Daoy (cell line): ENCODE results near the gene SUFU. TPM values are rescaled to one million over a fixed set of nuclear protein-coding genes. Genes with fewer than 3 reads are reported as not detected.
"Not testable (repeated sequence)": the region's sequence is repeated elsewhere in the genome, so short reads cannot be mapped to it uniquely, and the experiment has no call there.

Experiments used
- DNase-seq: peaks from one replicate; pipeline ENCODE4 v3.0.0-alpha.2; 2015; ENCODE audit warnings: low read depth
- total RNA-seq: library from RNA; depleted of rRNA; stranded (reverse); fragments of >200 nt; shearing (Covaris generic); gene quantifications from 2 replicates; pipeline ENCODE4 v1.2.3, GENCODE V29; 2014; rRNA removed

SUFU gene
- total RNA-seq = 0.40 and 0.60 TPM in 2 replicates

- peak; percentile 96 for DNase-seq
Observed at GRCh38 chr10:102503264-102504178, at the start of gene SUFU. SUFU (plus strand) TSS chr10:102503972; CDS start chr10:102504153, 181 bp downstream.

GRCh38 chr10:102454662-102455487, 48.9 kb upstream of the SUFU start:
- DNase-seq = not testable (repeated sequence)

DNA sequence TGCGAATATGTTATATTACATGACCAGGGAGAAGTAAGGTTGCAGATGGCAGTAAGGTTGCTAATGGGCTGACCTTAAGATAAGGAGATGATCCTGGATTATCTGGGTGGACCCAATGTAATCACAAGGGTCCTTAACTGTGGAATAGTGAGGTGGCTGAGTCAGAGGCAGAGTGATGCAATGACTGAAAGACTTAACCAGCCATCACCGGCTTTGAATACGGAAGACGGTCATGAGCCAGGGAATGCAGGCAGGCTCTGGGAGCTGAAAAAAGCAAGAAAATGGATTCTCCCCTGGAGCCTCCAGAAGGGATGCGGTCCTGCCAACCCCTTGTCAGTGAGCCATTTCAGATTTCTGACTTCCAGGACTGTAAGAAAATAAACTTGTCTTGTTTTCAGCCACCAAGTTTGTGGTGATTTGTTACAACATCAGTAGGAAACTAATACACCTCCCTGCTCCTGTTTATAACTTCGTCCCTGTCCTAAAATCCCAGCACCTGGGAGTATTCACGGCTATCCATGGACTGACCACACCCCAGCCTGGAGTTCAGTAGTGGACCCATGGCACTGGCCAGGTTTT, 47.8 kb upstream of the SUFU start:
- peak; percentile 79 for DNase-seq

DNA sequence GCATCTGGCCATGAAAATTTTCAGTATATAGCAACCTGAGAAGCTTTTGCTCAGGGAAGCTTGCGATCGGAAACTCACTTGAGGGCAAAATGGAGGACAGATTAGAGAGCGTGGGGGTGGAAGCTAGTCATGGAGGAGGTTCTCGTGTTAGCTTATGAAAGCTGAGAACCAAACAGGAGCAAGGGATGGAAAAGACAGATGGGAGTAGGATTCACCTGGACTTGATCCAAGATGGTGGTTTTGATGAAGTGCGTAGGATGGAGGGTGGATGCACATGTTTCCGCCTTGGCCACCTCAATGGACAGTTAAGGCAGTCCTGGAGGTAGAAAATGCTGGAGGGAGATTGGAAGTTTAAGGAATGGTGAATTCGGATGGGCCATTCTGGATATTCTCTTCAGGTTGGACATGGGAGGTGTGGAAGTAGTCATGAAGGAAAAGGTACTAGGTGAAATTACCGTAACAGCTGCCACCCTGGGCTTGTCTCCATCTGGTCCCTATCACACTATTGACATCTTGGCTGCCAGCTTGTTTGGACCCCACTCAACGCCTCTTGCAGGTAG, 46.1 kb upstream of the SUFU start:
- DNase-seq = no peak

DNA sequence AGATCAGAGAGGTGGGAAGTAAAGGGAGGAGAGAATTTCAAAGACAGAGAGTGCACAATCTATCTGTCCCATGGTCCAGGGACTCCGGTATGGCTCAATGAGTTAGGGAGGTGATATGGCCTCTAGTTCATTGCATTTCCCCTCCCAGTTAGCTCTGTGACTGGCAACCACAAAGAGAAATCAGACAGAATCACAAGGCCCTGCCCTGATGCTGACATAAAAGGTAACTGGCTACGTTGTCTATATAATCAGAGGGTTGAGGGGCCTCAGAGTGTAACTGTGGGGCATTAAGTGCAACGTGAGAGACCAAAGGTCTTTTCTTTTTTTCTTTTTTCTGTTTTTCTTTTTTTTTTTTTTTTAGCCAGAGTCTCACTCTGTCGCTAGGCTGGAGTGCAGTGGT, 45.1 kb upstream of the SUFU start:
- no peak for DNase-seq

DNA sequence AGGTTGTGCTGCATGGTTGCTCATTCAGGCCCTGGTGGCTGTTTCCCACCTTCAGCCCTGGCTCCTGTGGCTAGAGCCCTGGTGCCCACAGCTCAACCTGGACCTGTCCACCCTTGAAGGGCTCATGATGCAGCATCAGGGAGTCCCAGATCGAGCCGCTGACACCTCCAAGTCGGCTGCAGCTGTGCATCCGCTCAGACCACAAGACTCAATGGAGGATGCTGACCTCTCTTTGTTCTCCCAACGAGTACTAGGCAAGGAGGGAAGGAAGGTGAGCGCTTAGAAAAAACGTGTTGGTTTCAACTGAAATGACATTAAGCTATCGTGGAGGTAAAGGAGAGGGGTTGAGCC, 43.0 kb upstream of the SUFU start:
- DNase-seq = no peak

DNA sequence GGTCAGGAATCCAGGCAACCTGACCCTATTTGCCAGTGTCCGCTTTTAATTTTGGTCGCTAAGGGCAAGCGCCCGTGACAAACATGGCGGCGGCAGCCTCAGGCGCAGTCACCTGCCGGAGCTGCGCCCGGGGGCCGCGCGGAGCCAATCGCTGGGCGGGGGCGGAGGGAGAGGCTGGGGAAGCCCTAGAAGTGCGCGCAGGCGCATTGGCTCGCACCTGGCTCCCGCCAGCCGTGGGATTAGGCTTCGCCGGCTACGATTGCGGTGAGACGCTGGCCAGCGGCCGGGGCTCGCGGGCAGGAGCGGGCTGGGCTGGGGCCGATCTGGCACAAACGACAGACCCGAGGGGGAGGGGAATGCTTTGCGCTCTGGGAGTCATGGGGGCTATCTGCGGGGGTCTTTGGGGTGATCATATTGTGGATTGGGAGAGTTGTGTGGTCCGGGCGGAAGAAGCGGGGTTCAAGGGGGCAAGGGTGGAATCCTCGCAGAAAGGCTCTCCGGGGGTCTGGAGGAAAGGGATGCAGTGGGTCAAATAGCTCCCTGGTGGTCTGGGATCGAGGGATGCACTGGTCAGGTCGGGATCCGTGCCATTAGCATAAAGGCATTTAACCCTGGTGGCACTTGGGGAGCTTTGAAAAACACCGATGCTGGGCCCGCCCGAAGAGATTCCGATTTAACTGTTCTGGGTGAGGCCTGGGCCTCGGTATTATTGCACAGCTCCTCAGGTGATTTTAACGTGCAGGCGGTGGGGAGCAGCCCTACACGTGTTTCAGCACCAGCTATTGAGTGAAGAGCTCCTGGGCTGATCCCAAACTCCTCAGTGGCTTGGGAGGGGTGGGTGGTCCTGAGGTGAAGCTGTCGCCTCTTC, 42.4 kb upstream of the SUFU start:
- DNase-seq = peak; percentile 90

- DNase-seq = no peak
Observed at GRCh38 chr10:102462512-102463054, 41.2 kb upstream of the SUFU start.

- DNase-seq = no peak
Observed at GRCh38 chr10:102463983-102464382, 39.8 kb upstream of the SUFU start.

- DNase-seq = no peak
Observed at GRCh38 chr10:102465466-102465865, 38.3 kb upstream of the SUFU start.

DNA sequence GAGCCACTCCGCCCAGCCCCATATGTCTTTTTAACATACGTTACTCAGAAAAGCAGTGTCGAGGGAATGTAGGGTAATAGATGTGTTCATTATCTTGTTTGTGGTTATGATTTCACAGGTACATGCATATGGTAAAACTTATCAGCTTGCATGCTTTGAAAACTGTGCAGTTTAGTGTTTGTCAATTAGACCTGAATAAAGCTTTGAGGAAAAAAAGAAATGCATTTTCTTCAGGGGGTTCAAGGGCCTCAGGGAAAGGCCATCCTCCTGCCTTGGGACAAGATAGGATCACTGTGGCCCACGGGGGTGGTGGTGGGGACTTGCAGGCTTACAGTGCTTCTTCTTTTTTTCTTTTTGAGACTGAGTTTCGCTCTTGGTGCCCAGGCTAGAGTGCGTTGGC, 36.5 kb upstream of the SUFU start:
- DNase-seq = no peak

- no peak for DNase-seq
Observed at GRCh38 chr10:102467971-102468438, 35.8 kb upstream of the SUFU start.

DNA sequence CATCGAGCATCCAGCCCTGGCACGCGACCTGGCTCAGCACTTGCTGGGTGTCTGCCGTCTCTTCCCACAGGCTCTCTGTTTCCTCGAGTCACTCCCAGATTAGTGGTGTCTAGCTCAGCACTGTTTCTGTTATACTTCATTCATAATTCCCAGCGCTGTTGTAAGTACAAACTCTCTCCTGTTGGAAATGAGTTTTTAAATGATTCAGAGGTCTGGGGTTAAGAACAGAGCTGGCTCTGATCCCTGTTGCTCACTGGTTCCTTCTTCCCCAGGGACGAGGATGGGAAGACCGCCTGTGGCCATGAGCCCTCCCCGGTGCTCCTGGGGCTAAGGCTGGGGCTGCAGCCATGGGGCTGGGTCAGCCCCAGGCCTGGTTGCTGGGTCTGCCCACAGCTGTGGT, 35.1 kb upstream of the SUFU start:
- DNase-seq = no peak

GRCh38 chr10:102470579-102471546, 32.9 kb upstream of the SUFU start:
- no peak for DNase-seq

DNA sequence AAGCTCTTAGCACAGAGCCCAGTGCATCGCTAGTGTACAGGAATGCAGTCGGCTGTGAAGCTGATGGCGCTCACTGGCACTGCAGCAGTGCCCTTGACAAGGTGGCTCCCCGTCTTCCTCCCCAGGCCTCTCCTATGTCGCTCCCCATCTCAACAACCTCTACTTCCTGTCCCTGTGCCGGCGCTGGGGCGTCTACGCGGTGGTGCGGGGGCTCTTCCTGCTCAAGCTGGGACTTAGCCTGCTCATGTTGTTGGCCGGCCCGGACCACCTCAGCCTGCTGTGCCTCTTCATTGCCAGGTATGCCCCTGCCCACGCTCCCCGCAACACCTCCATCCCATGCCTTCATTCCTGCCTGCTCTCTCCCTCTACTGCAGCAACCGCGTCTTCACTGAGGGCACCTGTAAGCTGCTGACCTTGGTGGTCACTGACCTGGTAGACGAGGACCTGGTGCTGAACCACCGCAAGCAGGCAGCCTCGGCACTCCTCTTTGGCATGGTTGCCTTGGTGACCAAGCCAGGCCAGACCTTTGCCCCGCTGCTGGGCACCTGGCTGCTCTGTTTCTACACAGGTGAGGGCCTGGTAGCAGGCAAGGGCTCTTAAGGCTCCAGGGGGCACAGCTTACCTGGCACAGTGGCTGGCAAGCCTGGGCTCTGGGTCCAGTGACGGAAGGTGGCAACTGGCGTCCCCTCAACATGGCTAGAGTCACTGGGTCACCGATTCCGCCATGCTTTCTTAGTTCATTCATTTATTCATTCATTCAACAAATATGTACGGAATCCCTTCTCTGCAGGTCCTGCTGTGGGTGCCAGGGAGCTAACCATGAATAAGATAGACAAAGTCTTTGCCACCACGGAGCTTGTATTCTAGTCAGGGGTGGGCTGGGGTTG, 30.1 kb upstream of the SUFU start:
- no peak for DNase-seq

GRCh38 chr10:102475451-102476040, 28.2 kb upstream of the SUFU start:
- no peak for DNase-seq

DNA sequence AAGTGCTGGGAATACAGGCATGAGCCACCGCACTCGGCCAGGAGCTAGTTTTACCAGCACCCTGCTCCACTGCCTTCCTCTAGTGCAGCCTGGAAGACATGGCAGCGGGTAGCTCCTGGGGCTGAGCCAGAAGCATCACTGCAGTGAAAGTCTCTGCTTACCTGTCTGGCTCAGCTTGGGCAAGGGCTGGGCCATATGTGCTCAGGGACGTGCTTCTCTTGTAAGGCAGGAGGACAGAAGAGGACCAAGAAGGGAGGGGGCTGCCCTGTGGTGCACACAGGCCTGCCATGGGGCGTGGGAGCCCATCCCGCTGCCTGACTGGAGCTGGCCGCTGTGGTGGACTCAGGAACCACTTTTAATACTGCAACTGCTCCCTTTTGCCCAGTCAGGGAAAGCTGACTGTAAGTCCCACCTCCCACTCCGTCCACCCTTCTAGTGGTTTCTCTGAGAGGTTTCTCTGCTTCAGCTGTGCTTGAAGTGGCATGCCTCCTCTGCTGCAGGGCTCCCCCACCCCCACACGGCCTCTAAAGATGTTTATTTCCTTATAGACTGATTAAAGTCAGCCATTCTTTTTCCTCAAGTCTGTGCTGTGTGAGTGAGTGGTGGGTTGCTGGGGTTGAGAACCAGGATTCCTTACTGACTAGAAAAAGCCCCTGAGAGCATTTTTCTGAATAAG, 27.2 kb upstream of the SUFU start:
- DNase-seq = no peak
